Measurements from ENCODE around the gene PTPRF. TPM values are rescaled to one million over a fixed set of nuclear protein-coding genes. Genes with fewer than 3 reads are reported as not detected.
"Not testable (repeated sequence)": the region's sequence is repeated elsewhere in the genome, so short reads cannot be mapped to it uniquely, and the experiment has no call there.

PTPRF gene
- not detected for polyA plus RNA-seq

DNA sequence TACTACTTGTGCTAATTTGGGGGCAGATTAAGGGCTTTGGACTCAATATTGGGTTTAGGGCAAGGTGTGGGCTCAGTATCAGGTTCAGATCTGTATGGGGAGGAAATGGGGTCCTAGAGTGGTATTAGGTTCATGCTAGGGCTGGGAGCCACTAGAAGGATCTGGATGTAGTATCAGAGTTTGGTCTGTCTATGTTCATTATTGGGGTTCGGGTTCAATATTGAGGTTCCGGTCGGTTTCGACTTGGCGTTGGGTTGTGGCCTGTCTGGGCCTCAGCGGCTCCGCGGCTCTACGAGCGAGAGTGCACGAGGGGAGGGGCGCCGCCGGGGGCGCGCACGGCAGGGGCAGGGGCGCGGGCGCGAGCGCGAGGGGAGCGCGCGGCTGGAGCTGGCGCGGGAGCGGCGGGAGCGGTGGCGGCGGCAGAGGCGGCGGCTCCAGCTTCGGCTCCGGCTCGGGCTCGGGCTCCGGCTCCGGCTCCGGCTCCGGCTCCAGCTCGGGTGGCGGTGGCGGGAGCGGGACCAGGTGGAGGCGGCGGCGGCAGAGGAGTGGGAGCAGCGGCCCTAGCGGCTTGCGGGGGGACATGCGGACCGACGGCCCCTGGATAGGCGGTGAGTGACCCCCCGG, at the start of gene PTPRF:
Gene PTPRF (plus strand): TSS at position 401 of the 624 bp plus-strand sequence. CDS start 14,193 bp downstream, outside the sequence.
- peaks cover 31% of the 10 kb centered on the region for H3K27me3 Mint-ChIP-seq
- no peaks in the 10 kb centered on the region for H3K36me3 Mint-ChIP-seq
- H3K9me3 Mint-ChIP-seq, result no peaks in the 10 kb centered on the region
- H3K27ac Mint-ChIP-seq, result no peak within 1 kb of the TSS
- peak within 1 kb of the TSS; percentile 65 to 95 (median 90) for H3K4me3 Mint-ChIP-seq
- H3K4me1 Mint-ChIP-seq, result peaks cover 9 to 10% (median 10%) of the 10 kb centered on the region in 3 donors

DNA sequence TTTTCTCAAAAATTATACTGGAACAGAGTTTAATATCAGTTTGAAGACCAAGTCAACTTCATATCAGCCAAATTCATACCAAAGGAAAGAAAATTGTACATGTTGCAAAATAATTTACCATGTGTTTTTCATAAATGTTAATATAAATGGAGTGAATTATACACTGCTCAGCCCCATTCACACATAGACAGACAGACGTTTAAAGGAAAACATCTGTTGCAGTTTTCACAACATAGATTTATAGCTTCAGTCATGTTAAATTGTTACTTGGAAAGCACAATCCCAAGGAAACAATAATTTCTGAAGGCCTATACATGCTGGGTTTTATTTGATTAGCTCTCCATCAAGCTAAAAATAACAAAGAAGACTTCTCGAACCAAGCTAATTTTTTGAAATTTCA, 49.2 kb upstream of the PTPRF start:
- H3K36me3 Mint-ChIP-seq, result peaks cover 3% of the 10 kb centered on the region
- peaks cover 0 to 2% (median 0%) of the 10 kb centered on the region in 3 donors for H3K9me3 Mint-ChIP-seq
- no peaks in the 10 kb centered on the region for H3K4me1 Mint-ChIP-seq
- H3K4me3 Mint-ChIP-seq, result no peak overlapping the region
- peaks cover 7% of the 10 kb centered on the region for H3K27me3 Mint-ChIP-seq
- H3K27ac Mint-ChIP-seq, result no peak overlapping the region

DNA sequence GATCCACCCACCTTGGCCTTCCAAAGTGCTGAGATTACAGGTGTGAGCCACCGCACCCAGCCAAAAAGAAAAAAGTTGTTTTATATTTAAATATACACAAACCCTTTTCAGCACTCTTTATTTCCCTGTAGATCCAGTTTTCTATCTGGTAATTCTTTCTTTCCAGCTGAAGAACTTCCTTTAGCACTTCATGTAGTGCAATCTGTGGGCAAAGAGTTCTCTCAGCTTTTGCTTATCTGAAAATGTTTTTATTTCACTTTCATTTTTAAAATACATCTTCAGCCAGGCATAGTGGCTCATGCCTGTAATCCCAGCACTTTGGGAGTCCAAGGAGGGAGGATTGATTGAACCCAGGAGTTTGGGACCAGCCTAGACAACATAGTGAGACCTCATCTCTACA, 48.5 kb upstream of the PTPRF start:
- H3K4me3 Mint-ChIP-seq, result no peak overlapping the region
- H3K36me3 Mint-ChIP-seq, result peaks cover 3% of the 10 kb centered on the region
- no peak overlapping the region for H3K27ac Mint-ChIP-seq
- no peaks in the 10 kb centered on the region for H3K4me1 Mint-ChIP-seq
- peaks cover 7% of the 10 kb centered on the region for H3K27me3 Mint-ChIP-seq
- H3K9me3 Mint-ChIP-seq, result peaks cover 4% of the 10 kb centered on the region in 3 donors

DNA sequence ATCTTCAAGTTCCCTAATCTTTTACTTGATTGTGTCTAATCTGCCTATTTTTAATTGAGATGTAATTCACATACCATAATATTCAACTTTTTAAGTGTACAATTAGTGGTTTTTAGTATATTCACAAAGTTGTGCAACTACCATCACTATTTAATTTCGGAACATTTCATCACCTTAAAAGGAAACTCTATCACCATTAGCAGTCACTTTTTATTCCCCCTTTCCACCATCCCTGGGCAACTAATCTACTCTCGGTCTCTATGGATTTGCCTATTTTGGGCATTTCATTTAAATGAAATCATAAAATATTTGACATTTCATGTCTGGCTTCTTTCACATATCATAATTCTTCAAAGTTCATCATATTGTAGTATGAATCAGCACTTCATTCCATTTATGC, 46.3 kb upstream of the PTPRF start:
- Mint-ChIP-seq H3K9me3 (peaks cover 4 to 16% (median 14%) of the 10 kb centered on the region in 3 donors), H3K27me3 (peaks cover 3% of the 10 kb centered on the region), H3K36me3 (peaks cover 7% of the 10 kb centered on the region), H3K4me1 (no peaks in the 10 kb centered on the region), H3K4me3 (no peak overlapping the region), H3K27ac (no peak overlapping the region)

DNA sequence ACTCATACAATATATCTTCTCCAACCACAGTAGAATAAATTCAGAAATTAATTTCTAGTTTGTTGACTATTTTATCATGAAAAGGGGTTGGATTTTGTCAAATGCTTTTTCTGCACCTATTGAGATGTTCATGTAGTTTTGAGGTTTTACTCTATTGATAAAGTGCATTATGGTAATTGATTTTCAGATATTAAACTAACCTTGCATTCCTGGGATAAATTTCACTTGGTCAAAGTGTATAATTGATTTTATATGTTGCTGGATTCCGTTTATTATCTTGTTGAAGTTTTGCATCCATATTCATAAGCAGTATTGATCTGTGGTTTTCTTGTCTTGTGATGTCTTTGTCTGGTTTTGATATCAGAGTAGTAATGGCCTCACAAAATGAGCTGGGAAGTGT, 42.5 kb upstream of the PTPRF start:
- H3K4me3 Mint-ChIP-seq, result no peak overlapping the region
- peaks cover 8% of the 10 kb centered on the region for H3K36me3 Mint-ChIP-seq
- H3K4me1 Mint-ChIP-seq, result no peaks in the 10 kb centered on the region
- peaks cover 7 to 38% (median 29%) of the 10 kb centered on the region in 3 donors for H3K9me3 Mint-ChIP-seq
- H3K27me3 Mint-ChIP-seq, result peaks cover 6% of the 10 kb centered on the region
- no peak overlapping the region for H3K27ac Mint-ChIP-seq

DNA sequence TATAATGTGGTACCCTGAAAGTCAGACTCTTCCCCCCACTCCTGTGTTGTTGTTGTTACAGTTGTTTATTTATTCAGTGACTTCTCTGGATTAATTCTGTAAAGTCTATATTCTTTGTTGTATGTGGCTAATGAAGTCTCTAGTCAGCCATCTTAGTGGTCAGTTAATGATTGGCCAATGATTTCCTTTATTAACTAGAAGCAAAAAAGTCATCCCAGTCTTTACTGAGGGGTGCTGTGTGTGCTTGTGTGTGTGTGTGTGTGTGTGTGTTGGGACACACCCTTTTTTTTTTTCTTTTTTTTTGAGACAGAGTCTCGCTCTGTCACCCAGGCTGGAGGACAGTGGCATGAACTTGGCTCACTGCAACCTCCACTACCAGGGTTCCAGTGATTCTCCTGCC, 39.6 kb upstream of the PTPRF start:
- H3K36me3 Mint-ChIP-seq, result peaks cover 8% of the 10 kb centered on the region
- no peaks in the 10 kb centered on the region for H3K4me1 Mint-ChIP-seq
- H3K9me3 Mint-ChIP-seq, result peaks cover 7 to 38% (median 29%) of the 10 kb centered on the region in 3 donors
- H3K27ac Mint-ChIP-seq, result no peak overlapping the region
- H3K4me3 Mint-ChIP-seq, result no peak overlapping the region
- H3K27me3 Mint-ChIP-seq, result peaks cover 10% of the 10 kb centered on the region

DNA sequence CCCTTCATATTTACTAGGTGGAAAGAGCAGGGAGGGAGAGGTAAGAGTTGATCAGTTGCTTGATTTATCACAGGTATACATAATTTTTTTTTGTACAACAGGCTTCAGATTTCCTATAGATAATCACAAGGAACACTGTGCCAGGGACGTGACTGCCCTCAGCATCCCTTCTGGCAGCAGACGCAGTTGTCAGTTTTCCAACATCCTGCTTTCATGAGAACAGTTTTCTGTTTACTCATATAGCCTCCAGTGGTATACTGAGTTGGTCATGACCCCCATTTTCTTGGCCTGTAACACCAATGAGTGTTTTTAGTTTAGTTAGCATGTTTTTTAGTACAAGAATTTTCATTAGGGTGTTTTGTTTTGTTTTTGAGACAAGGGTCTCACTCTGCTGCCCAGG, 37.9 kb upstream of the PTPRF start:
- peaks cover 11% of the 10 kb centered on the region for H3K27me3 Mint-ChIP-seq
- no peak overlapping the region for H3K27ac Mint-ChIP-seq
- no peak overlapping the region for H3K4me3 Mint-ChIP-seq
- no peaks in the 10 kb centered on the region for H3K4me1 Mint-ChIP-seq
- peaks cover 3 to 31% (median 22%) of the 10 kb centered on the region in 3 donors for H3K9me3 Mint-ChIP-seq
- peaks cover 5% of the 10 kb centered on the region for H3K36me3 Mint-ChIP-seq

- H3K27me3 Mint-ChIP-seq, result peaks cover 11% of the 10 kb centered on the region
- no peak overlapping the region for H3K4me3 Mint-ChIP-seq
- no peaks in the 10 kb centered on the region for H3K4me1 Mint-ChIP-seq
- H3K27ac Mint-ChIP-seq, result no peak overlapping the region
- peaks cover 1% of the 10 kb centered on the region for H3K36me3 Mint-ChIP-seq
- H3K9me3 Mint-ChIP-seq, result peaks cover 3 to 24% (median 17%) of the 10 kb centered on the region in 3 donors
These were observed 36.8 kb upstream of the PTPRF start for GRCh38 chr1:43493661-43494450.

DNA sequence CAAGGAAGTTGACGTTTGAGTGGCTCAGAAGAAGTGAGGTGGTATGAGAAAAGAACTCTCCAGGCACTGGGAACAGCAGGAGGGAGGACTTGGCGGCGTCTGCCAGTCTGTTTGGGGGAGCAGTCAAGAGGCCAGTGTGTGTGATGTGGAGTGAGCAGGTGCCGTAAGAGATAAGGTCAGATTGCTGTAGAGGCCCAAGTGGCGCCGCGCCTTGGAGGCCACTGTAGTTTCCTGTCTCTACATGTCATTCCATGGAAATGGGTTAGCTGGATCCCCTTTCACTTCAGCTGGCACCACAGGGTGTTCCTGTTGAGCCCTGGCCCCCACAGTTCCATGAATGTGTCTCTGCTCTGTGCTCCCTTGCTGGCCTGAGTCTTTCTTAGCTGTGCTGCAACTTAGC, 35.5 kb upstream of the PTPRF start:
- peaks cover 1% of the 10 kb centered on the region for H3K36me3 Mint-ChIP-seq
- no peak overlapping the region for H3K27ac Mint-ChIP-seq
- H3K4me3 Mint-ChIP-seq, result no peak overlapping the region
- H3K27me3 Mint-ChIP-seq, result peaks cover 11% of the 10 kb centered on the region
- no peaks in the 10 kb centered on the region for H3K4me1 Mint-ChIP-seq
- peaks cover 3 to 19% (median 6%) of the 10 kb centered on the region in 3 donors for H3K9me3 Mint-ChIP-seq

GRCh38 chr1:43499898-43500297, 30.8 kb upstream of the PTPRF start:
- no peak overlapping the region for H3K4me3 Mint-ChIP-seq
- no peak overlapping the region for H3K27ac Mint-ChIP-seq
- peaks cover 10% of the 10 kb centered on the region for H3K27me3 Mint-ChIP-seq

DNA sequence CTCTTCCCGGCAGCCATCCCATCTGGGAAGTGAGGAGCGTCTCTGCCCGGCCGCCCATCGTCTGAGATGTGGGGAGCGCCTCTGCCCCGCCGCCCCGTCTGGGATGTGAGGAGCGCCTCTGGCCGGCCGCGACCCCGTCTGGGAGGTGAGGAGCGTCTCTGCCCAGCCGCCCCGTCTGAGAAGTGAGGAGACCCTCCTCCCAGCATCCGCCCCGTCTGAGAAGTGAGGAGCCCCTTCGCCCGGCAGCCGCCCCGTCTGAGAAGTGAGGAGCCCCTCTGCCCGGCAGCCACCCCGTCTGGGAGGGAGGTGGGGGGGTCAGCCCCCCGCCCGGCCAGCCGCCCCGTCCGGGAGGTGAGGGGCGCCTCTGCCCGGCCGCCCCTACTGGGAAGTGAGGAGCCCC, 28.9 kb upstream of the PTPRF start:
- not testable (repeated sequence) for H3K27me3 Mint-ChIP-seq, H3K4me3 Mint-ChIP-seq, H3K4me1 Mint-ChIP-seq, H3K9me3 Mint-ChIP-seq, H3K27ac Mint-ChIP-seq, H3K36me3 Mint-ChIP-seq

More at GRCh38 chr1:43499898-43500297, 30.8 kb upstream of the PTPRF start:
- Mint-ChIP-seq H3K36me3 (no peaks in the 10 kb centered on the region), H3K4me1 (no peaks in the 10 kb centered on the region), H3K9me3 (no peaks in the 10 kb centered on the region)

DNA sequence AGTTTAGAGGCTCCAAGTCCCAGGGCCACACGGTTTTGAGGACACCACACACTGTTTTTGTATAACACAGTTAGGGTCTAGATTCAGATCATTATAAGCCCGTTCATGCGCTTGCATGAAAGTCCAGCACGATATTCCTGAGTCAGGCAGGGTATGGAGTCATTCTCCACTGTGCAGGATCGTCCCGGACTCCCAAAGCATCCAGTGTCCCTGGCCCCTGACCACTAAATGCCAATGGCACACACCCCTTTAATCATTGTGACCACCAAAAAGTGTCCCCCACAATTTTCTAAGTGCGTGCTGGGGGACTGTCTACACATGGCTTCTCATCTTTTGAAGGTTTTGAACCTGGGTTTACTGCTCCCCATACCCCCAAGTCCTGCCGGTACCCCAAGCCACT, 27.1 kb upstream of the PTPRF start:
- H3K27me3 Mint-ChIP-seq, result peaks cover 17% of the 10 kb centered on the region
- H3K4me3 Mint-ChIP-seq, result no peak overlapping the region
- H3K9me3 Mint-ChIP-seq, result no peaks in the 10 kb centered on the region
- peak overlapping the region in 1 of 3 donors; percentile 41 for H3K27ac Mint-ChIP-seq
- H3K36me3 Mint-ChIP-seq, result peaks cover under 1% of the 10 kb centered on the region
- H3K4me1 Mint-ChIP-seq, result no peaks in the 10 kb centered on the region

GRCh38 chr1:43505077-43505780, 25.5 kb upstream of the PTPRF start:
- no peak overlapping the region for H3K27ac Mint-ChIP-seq
- peaks cover 0 to 3% (median 1%) of the 10 kb centered on the region in 3 donors for H3K4me1 Mint-ChIP-seq
- peaks cover 23% of the 10 kb centered on the region for H3K27me3 Mint-ChIP-seq
- peaks cover 5% of the 10 kb centered on the region for H3K36me3 Mint-ChIP-seq
- no peak overlapping the region for H3K4me3 Mint-ChIP-seq
- H3K9me3 Mint-ChIP-seq, result no peaks in the 10 kb centered on the region

DNA sequence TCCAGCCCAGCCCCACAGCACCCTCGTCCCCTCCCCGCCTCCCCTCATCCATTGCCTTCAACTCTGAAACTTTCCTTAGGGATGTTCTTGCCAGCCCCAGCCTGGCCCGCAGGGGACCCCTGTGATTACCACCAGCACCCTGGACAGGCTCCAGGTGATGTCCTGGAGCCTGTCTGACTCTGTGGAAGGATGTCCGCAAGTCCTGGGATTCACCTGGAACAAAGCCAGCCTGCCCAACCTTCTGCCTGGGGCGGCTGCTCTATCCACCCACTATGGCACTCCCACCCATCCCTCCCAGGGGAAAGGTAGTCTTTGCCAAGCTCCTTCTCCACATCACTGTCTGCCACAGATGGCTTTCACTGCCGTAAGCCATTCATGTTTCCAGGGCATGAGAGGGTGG, 24.4 kb upstream of the PTPRF start:
- Mint-ChIP-seq H3K27ac (no peak overlapping the region), H3K4me1 (peaks cover 0 to 3% (median 1%) of the 10 kb centered on the region in 3 donors), H3K36me3 (peaks cover 5% of the 10 kb centered on the region), H3K4me3 (no peak overlapping the region), H3K27me3 (peaks cover 24% of the 10 kb centered on the region), H3K9me3 (peaks cover 0 to 1% (median under 1%) of the 10 kb centered on the region in 3 donors)
